SU-DHL-6 (cell line): ENCODE measurements around the gene CCDC28A.

Source experiments
- H2AFZ ChIP-seq: fragments of 200-600 bp; sonication (generic); 2 replicates; pipeline ENCODE4 v1.6.1; 2014; ENCODE audit warnings: low read depth, mild to moderate bottlenecking, moderate library complexity, mixed read lengths, antibody characterized with exemption, low read length; ENCODE audit not compliant: severe bottlenecking
- H3F3A ChIP-seq: fragments of 200-600 bp; shearing (Covaris generic); 2 replicates; pipeline ENCODE4 v1.6.0; 2016; ENCODE audit warnings: antibody characterized with exemption, mild to moderate bottlenecking; ENCODE audit not compliant: insufficient read depth
- H3K27ac ChIP-seq: fragments of 200-600 bp; sonication (generic); 2 replicates; pipeline ENCODE4 v1.5.1; 2016; ENCODE audit warnings: low read depth, mild to moderate bottlenecking, low read length, moderate library complexity, mixed read lengths
- H3K27me3 ChIP-seq: fragments of 200-600 bp; sonication (generic), shearing (Covaris generic); 2 replicates; pipeline ENCODE4 v1.6.0; 2014; ENCODE audit warnings: mild to moderate bottlenecking, low read length
- H3K36me3 ChIP-seq: fragments of 200-600 bp; sonication (generic); 2 replicates; pipeline ENCODE4 v1.6.1; 2014; ENCODE audit warnings: mild to moderate bottlenecking, low read length, mixed read lengths
- H3K4me2 ChIP-seq: fragments of 300-600, 200-600 bp; shearing (Covaris generic), sonication (generic); 2 replicates; pipeline ENCODE4 v1.6.0; 2014; ENCODE audit warnings: low read length, low read depth, mild to moderate bottlenecking; ENCODE audit not compliant: poor library complexity, severe bottlenecking
- H3K4me3 ChIP-seq: fragments of 200-600 bp; sonication (generic); 2 replicates; pipeline ENCODE4 v1.5.1; 2014; ENCODE audit warnings: antibody characterized with exemption, low read length, mild to moderate bottlenecking, mixed read lengths; ENCODE audit not compliant: insufficient read depth, poor library complexity, severe bottlenecking
- H3K79me2 ChIP-seq: fragments of 200-600 bp; sonication (generic); 2 replicates; pipeline ENCODE4 v1.6.1; 2014; ENCODE audit warnings: mild to moderate bottlenecking, low read length, moderate library complexity; ENCODE audit not compliant: insufficient read depth
- H3K9ac ChIP-seq: fragments of 200-600 bp; sonication (generic); 2 replicates; pipeline ENCODE4 v1.7.0; 2014; ENCODE audit warnings: mild to moderate bottlenecking, low read length
- H3K9me2 ChIP-seq: fragments of 200-600 bp; sonication (generic); replicated peaks from 2 replicates; pipeline ENCODE4 v1.6.1; 2014; ENCODE audit warnings: low read length; ENCODE audit not compliant: insufficient read depth
- H3K9me3 ChIP-seq: fragments of 200-600 bp; sonication (generic); 2 replicates; pipeline ENCODE4 v1.6.1; 2014; ENCODE audit warnings: low read length, mixed read lengths; ENCODE audit not compliant: insufficient read depth
- H4K20me1 ChIP-seq: fragments of 200-600 bp; sonication (generic); 2 replicates; pipeline ENCODE4 v1.6.1; 2014; ENCODE audit warnings: low read depth, mild to moderate bottlenecking, antibody characterized with exemption, low read length, moderate library complexity, mixed read lengths
- EZH2phosphoT487 ChIP-seq: fragments of 200-600 bp; sonication (generic), shearing (Covaris generic); conservative IDR thresholded peaks from 2 replicates; pipeline ENCODE4 v1.6.1; 2018; ENCODE audit warnings: mild to moderate bottlenecking, antibody characterized with exemption, low read length, moderate library complexity, mixed read lengths
- TF ChIP-seq, protein P1 (sequence below): fragments of 200-600 bp; sonication (generic); IDR thresholded peaks from one replicate; pipeline ENCODE4 v1.5.1; 2017; ENCODE audit warnings: antibody characterized with exemption, mild to moderate bottlenecking, low read length, moderate library complexity; ENCODE audit not compliant: insufficient read depth, poor library complexity, severe bottlenecking

Gene CCDC28A

DNA sequence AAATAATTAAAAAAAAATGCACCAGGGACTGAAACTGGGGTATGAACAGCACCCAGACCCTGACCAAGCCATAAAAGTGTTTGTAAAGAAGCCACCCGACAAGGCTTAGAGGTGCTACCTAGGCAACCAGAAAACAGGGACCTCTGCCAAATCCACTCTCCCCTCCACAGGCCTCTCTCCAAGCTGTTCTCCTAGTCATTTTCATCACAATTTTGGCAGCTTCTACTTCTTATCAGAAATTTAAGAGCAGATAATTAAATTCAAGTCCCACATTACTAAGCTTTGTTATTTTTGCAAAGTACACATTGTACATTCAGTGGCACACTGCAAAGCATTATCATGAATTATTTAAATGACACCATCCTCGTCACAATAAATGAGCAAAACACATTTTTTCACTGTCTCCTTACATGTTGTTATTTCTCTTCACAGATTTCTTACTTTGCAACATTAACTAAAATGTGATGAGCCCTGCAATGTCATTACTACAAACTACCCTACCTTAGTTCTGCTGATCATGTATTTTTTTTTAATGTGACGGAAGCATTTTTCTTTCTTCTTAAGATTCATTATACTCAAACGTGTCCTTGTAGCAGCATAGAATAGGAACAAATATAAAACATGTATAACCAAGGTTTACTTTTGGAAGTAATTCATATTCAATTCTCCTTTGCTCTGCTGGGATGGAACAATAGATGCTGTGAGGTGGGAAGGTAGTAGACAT, 60.4 kb downstream of the CCDC28A start:
- H2AFZ ChIP-seq: no peak overlapping the region
- H3K9me3 ChIP-seq: no peaks in the 10 kb centered on the region
- no peaks in the 10 kb centered on the region for H3K9me2 ChIP-seq
- H3K9ac ChIP-seq: no peak overlapping the region
- TF ChIP-seq EZH2phosphoT487: no peak
- TF ChIP-seq, protein P1, sequence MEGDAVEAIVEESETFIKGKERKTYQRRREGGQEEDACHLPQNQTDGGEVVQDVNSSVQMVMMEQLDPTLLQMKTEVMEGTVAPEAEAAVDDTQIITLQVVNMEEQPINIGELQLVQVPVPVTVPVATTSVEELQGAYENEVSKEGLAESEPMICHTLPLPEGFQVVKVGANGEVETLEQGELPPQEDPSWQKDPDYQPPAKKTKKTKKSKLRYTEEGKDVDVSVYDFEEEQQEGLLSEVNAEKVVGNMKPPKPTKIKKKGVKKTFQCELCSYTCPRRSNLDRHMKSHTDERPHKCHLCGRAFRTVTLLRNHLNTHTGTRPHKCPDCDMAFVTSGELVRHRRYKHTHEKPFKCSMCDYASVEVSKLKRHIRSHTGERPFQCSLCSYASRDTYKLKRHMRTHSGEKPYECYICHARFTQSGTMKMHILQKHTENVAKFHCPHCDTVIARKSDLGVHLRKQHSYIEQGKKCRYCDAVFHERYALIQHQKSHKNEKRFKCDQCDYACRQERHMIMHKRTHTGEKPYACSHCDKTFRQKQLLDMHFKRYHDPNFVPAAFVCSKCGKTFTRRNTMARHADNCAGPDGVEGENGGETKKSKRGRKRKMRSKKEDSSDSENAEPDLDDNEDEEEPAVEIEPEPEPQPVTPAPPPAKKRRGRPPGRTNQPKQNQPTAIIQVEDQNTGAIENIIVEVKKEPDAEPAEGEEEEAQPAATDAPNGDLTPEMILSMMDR: no peak
- H3K4me3 ChIP-seq: no peak overlapping the region
- H3K36me3 ChIP-seq: no peaks in the 10 kb centered on the region
- no peak overlapping the region for H3K27ac ChIP-seq
- H3K4me2 ChIP-seq: no peak overlapping the region
- no peaks in the 10 kb centered on the region for H3K79me2 ChIP-seq
- no peaks in the 10 kb centered on the region for H3K27me3 ChIP-seq
- H3F3A ChIP-seq: no peaks in the 10 kb centered on the region
- no peaks in the 10 kb centered on the region for H4K20me1 ChIP-seq

DNA sequence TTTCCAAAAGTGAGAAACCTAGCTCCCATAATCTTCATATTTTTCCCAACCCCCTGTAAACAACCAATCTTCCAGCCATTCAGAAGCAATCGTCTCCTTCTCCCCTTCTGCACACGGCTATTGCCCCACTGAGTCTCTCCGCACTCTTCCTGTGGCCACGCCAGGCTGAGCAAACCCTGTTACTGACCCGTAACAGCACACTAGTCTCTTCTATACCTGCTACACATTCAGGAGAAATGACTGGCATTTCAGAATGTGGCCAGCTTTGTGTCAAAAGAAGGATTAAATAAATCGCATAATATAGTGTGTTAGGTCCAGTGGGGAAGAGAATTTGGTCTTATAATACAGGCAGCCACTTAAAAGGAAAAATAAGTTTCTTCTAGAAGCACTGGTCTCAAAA, 63.7 kb downstream of the CCDC28A start:
- Histone ChIP-seq H3K36me3 (no peaks in the 10 kb centered on the region), H3F3A (no peaks in the 10 kb centered on the region), H3K9me3 (no peaks in the 10 kb centered on the region), H3K9me2 (no peaks in the 10 kb centered on the region), H3K79me2 (no peaks in the 10 kb centered on the region), H3K9ac (no peak overlapping the region), H3K27ac (no peak overlapping the region), H4K20me1 (no peaks in the 10 kb centered on the region), H3K4me2 (no peak overlapping the region), H2AFZ (no peak overlapping the region), H3K27me3 (no peaks in the 10 kb centered on the region), H3K4me3 (no peak overlapping the region)
- TF ChIP-seq, protein P1: no peak
- no peak for TF ChIP-seq EZH2phosphoT487
